ENCODE measurements around the gene KCNN3.

KCNN3 gene

GRCh38 chr1:154870115-154870571 is at the start of gene KCNN3:
TSS of gene KCNN3 (minus strand) at chr1:154870281. CDS start at chr1:154869964, 317 bp downstream.
- H3K36me3 ChIP-seq (ENCODE audit: control insufficient read depth in 2 of 2, insufficient read depth in 1 of 2, low read length in 2 of 2), result no peaks in the 10 kb centered on the region
- no peak within 1 kb of the TSS for H3K27ac ChIP-seq (ENCODE audit: extremely low read depth, low read depth, low read length)
- H3K4me1 ChIP-seq (ENCODE audit: control insufficient read depth, insufficient read depth, low read length), result peaks cover 5% of the 10 kb centered on the region
- ChIA-PET POLR2A (interaction anchor here (0.6 to 1.3 kb wide), 6 partner anchors 8 to 103 kb away, joined by 3 to 6 read pairs (median 4); partner anchors contain the start of gene PMVK), CTCF (interaction anchor here (0.5 to 2.3 kb wide), 7 partner anchors 8 to 945 kb away, joined by 3 to 11 read pairs (median 3); no protein-coding TSS in a partner anchor)
- H3K4me3 ChIP-seq (ENCODE audit: low read depth, low read length), result no peak within 1 kb of the TSS; the same call in 1 of the 2 replicates
- no peaks in the 10 kb centered on the region for H3K9me3 ChIP-seq (ENCODE audit: control insufficient read depth, insufficient read depth, low read depth, low read length)
- TF ChIP-seq RBAK (tag by site-specific recombination; IDR thresholded peaks at IDR 0.05), result no peak
- no peak for TF ChIP-seq ZNF202 (tag by site-specific recombination; IDR thresholded peaks at IDR 0.05; ENCODE audit: borderline replicate concordance)
- no peak for TF ChIP-seq MEIS1 (CRISPR knock-in tag; IDR thresholded peaks at IDR 0.05; ENCODE audit: borderline replicate concordance)
- peak; percentile 77 for TF ChIP-seq ZNF341 (tag by site-specific recombination; IDR thresholded peaks at IDR 0.05; ENCODE audit: low read depth)
- TF ChIP-seq ZNF596 (tag by site-specific recombination; IDR thresholded peaks at IDR 0.05), result no peak
- no peak for TF ChIP-seq ZNF449 (tag by site-specific recombination; IDR thresholded peaks at IDR 0.05)
- no peak for TF ChIP-seq ZNF19 (tag by site-specific recombination; IDR thresholded peaks at IDR 0.05; ENCODE audit: low read depth)
- TF ChIP-seq KLF8 (tag by site-specific recombination; IDR thresholded peaks at IDR 0.05), result no peak
- TF ChIP-seq ZNF398 (tag by site-specific recombination; IDR thresholded peaks at IDR 0.05), result peak; percentile 83
- no peak for TF ChIP-seq ZNF362 (tag by site-specific recombination; IDR thresholded peaks at IDR 0.05)
- no peak for TF ChIP-seq ZNF114 (tag by site-specific recombination; IDR thresholded peaks at IDR 0.05)
- TF ChIP-seq ZNF701 (tag by site-specific recombination; IDR thresholded peaks at IDR 0.05), result no peak
- no peak for TF ChIP-seq ZNF623 (tag by site-specific recombination; IDR thresholded peaks at IDR 0.05)
- TF ChIP-seq ZFP69B (tag by site-specific recombination; IDR thresholded peaks at IDR 0.05), result no peak
- no peak for TF ChIP-seq ZNF221 (tag by site-specific recombination; IDR thresholded peaks at IDR 0.05; ENCODE audit: borderline replicate concordance)
- no peak for TF ChIP-seq OVOL3 (tag by site-specific recombination; IDR thresholded peaks at IDR 0.05)
- no peak for TF ChIP-seq IKZF3 (tag by site-specific recombination; IDR thresholded peaks at IDR 0.05)
- no peak for TF ChIP-seq SCRT1 (tag by site-specific recombination; IDR thresholded peaks at IDR 0.05; ENCODE audit: borderline replicate concordance)
- peak; percentile 72 for TF ChIP-seq PRDM10 (tag by site-specific recombination; IDR thresholded peaks at IDR 0.05)
- TF ChIP-seq ZNF350 (tag by site-specific recombination; IDR thresholded peaks at IDR 0.05), result no peak
- no peak for TF ChIP-seq ZNF174 (tag by site-specific recombination; IDR thresholded peaks at IDR 0.05)
- TF ChIP-seq ZNF548 (tag by site-specific recombination; IDR thresholded peaks at IDR 0.05), result no peak
- TF ChIP-seq BCL11B (tag by site-specific recombination; IDR thresholded peaks at IDR 0.05; ENCODE audit: low read depth), result no peak
- peak; percentile 62 for TF ChIP-seq ZBTB17 (tag by site-specific recombination; IDR thresholded peaks at IDR 0.05)
- no peak for TF ChIP-seq HIC1 (tag by site-specific recombination; IDR thresholded peaks at IDR 0.05)
- no peak for TF ChIP-seq HOXA7 (CRISPR knock-in tag; IDR thresholded peaks at IDR 0.05; ENCODE audit: borderline replicate concordance)
- TF ChIP-seq PBX3 (CRISPR knock-in tag; IDR thresholded peaks at IDR 0.05), result no peak
- TF ChIP-seq ZXDB (tag by site-specific recombination; IDR thresholded peaks at IDR 0.05), result no peak
